Measurements from ENCODE around the gene NUDT2.

Gene NUDT2

DNA sequence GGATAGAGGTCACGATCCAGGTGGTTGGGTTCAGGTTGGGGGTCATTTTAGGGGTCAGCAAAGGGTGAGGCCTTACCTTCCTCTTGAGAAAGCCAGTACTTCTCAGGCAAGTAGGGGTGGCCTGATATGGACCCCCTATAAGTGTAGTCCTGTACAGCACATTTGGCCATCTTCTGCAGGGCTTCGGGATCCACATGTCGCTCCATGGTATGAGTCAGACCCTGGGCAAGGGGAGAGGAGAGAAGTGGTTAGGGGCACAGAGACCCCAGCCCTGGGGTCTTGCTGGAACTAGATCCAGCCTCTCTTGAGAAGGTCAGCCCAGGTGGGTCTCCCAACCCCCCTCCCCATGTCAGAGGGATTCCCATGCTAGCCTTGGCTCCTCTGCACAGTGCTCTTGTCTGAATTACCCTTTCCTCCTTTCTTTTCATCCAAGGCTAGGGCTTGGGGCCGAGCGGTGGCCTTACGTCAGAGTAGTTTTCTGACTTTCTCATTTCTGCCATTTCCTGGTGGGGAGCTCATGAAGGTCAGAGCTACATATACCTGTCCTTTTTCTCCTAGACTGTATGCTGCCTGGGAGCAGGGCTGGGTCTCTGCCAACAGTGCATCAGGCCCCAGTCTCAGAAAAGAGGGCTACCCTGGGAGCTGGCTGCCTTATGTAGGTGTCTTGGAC, 56.3 kb downstream of the NUDT2 start:
- TF ChIP-seq, protein P1, sequence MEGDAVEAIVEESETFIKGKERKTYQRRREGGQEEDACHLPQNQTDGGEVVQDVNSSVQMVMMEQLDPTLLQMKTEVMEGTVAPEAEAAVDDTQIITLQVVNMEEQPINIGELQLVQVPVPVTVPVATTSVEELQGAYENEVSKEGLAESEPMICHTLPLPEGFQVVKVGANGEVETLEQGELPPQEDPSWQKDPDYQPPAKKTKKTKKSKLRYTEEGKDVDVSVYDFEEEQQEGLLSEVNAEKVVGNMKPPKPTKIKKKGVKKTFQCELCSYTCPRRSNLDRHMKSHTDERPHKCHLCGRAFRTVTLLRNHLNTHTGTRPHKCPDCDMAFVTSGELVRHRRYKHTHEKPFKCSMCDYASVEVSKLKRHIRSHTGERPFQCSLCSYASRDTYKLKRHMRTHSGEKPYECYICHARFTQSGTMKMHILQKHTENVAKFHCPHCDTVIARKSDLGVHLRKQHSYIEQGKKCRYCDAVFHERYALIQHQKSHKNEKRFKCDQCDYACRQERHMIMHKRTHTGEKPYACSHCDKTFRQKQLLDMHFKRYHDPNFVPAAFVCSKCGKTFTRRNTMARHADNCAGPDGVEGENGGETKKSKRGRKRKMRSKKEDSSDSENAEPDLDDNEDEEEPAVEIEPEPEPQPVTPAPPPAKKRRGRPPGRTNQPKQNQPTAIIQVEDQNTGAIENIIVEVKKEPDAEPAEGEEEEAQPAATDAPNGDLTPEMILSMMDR (IDR thresholded peaks at IDR 0.05; ENCODE audit: control insufficient read depth, extremely low read depth, insufficient read depth) = no peak
- no peak overlapping the region for H3K4me3 ChIP-seq (ENCODE audit: low read depth, low read length)
- DNase-seq (ENCODE audit: low read depth) = no peak

DNA sequence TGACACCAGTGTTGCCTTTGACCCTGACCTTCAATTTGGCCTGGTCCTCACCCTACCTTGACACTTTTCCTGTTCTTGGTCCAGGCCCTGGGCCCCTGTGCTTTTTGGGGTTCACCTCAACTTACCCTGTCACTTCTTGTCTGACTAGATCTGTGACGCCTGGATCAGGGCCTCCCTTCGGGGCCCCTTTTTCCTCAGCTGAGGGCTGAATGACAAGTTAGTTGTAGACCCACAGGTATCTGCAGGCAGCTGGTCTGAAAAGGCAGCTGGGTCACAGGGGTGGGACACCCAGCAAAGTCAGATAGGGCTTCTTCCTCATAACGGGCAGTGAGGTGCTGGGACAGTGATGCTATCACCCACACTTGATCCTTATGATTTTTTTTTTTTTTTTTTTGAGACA, 57.3 kb downstream of the NUDT2 start:
- no peak overlapping the region for H3K4me3 ChIP-seq (ENCODE audit: low read depth, low read length)
- no peak for DNase-seq (ENCODE audit: low read depth)
- TF ChIP-seq, protein P1 (IDR thresholded peaks at IDR 0.05; ENCODE audit: control insufficient read depth, extremely low read depth, insufficient read depth) = no peak

DNA sequence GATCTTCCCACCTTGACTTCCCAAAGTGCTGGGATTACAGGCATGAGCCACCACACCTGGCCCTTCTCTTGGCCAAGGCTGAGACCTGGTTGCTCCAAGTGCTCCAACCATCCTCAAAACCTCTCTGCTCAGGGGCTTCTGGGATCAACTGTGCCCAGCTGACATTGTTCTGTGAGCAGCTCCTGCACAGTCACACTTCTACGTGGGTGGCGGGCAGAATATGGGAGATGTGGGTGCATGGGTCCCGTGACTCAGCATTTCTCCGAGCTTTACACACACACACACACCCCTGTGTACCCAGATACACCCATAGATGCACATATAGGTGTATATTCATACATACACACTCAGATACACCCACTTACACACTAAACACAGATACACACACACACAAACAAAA, 57.9 kb downstream of the NUDT2 start:
- no peak for DNase-seq (ENCODE audit: low read depth)
- TF ChIP-seq, protein P1 (IDR thresholded peaks at IDR 0.05; ENCODE audit: control insufficient read depth, extremely low read depth, insufficient read depth) = no peak
- H3K4me3 ChIP-seq (ENCODE audit: low read depth, low read length) = no peak overlapping the region

DNA sequence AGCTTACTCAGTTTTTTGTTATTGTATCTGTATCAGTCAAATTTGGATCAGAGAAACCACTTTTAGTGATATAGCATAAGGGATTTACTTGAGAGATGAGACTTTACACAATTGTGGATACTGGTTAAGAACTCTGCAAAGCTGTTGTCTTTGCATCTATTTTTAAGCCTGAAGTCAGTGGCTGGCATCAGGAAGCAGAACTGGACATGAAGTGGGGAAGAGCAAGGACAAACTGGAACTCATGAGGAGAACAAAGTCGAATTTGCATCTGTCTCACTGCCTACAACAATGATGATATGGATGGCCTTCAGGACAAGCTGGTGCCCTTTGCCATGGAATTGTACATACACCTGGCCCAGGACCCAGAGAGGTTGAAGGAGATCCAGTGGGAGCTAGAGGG, 63.1 kb downstream of the NUDT2 start:
- DNase-seq (ENCODE audit: low read depth) = no peak
- TF ChIP-seq, protein P1 (IDR thresholded peaks at IDR 0.05; ENCODE audit: control insufficient read depth, extremely low read depth, insufficient read depth) = no peak
- H3K4me3 ChIP-seq (ENCODE audit: low read depth, low read length) = no peak overlapping the region

Measured in LNCaP clone FGC (cell line).